Calu3 (cell line): Measurements from ENCODE around the gene RACK1. TPM values are rescaled to one million over a fixed set of nuclear protein-coding genes. Genes with fewer than 3 reads are reported as not detected.

ENCODE experiments used
- BruUV-seq: library from RNA; stranded (reverse); fragments of 400-500 nt; replicated peaks from 2 replicates; lab custom pipeline; 2021; lab: Mats Ljungman, UMichigan
- CTCF ChIA-PET: fragments of 300-600 bp; sonication (Branson Sonifier 250); formaldehyde crosslinking; loops from one replicate; lab custom pipeline; 2022; ENCODE audit warnings: antibody characterized with exemption; lab: Charles Lee
- DNase-seq: peaks from one replicate; pipeline ENCODE4 v3.0.0; 2022
- H3K27ac Mint-ChIP-seq: one replicate; pipeline ENCODE4 v1.8.0; 2022; ENCODE audit warnings: mixed read lengths; ENCODE audit not compliant: unreplicated experiment
- H3K27me3 Mint-ChIP-seq: one replicate; pipeline ENCODE4 v1.8.0; 2022; ENCODE audit warnings: mixed read lengths; ENCODE audit not compliant: unreplicated experiment
- H3K36me3 Mint-ChIP-seq: one replicate; pipeline ENCODE4 v1.8.0; 2022; ENCODE audit warnings: mild to moderate bottlenecking, moderate library complexity, mixed read lengths; ENCODE audit not compliant: insufficient read depth, unreplicated experiment
- H3K4me1 Mint-ChIP-seq: one replicate; pipeline ENCODE4 v1.8.0; 2022; ENCODE audit warnings: mild to moderate bottlenecking, low read depth, mixed read lengths; ENCODE audit not compliant: unreplicated experiment
- H3K4me3 Mint-ChIP-seq: one replicate; pipeline ENCODE4 v1.8.0; 2022; ENCODE audit warnings: mild to moderate bottlenecking, low read depth, moderate library complexity, mixed read lengths; ENCODE audit not compliant: unreplicated experiment
- H3K9me3 Mint-ChIP-seq: one replicate; pipeline ENCODE4 v1.8.0; 2022; ENCODE audit warnings: low read depth, mixed read lengths; ENCODE audit not compliant: unreplicated experiment
- intact Hi-C: fragments of 100-400 bp; cut with micrococcal nuclease; formaldehyde crosslinking; loops from one replicate; pipeline ENCODE4 v1.10.0; 2022; ENCODE audit not compliant: unreplicated experiment
- total RNA-seq: library from RNA; stranded (reverse); gene quantifications from 2 replicates; pipeline ENCODE4 v1.2.3, GENCODE V29; 2022
- TF ChIP-seq, protein P1 (sequence below): fragments of 200-600 bp; IDR thresholded peaks from one replicate; pipeline ENCODE4 v1.8.0; 2022; ENCODE audit warnings: antibody characterized with exemption; ENCODE audit not compliant: unreplicated experiment

The RACK1 gene
- total RNA-seq, 1 experiment from 2014 or later: 1,946 TPM

DNA sequence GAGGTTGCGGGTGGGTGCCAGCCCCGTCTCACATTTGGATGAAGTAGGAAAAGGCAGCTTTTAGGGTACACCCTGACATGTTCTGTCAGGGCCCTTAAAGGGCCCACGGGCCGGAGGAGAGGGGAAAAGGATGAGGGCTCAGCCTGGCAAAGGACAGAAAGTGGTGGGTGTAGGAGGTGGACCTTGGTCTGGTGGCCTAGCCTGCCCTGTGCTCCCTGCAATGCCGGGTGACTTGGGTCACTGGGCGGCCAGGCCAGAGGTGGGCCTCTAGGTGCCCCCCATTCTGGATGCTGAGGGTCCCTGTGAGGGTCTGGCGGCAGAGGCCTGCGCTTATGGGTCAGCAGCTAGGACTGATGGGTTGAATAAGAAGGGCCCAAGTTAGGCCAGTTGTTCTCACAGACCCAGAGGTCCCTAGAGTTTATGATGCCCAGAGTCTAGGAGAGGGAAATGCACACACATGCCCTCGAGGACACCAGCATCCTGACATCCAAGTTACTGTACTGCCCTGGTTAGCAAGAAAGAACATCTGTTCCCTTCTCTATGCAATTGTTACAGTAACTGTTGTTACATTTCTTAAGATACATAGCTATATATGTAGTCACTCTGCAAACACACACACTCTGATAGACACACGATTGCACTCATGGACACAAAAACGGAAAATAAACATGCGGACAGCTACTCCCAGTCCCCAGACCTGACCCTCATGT is 51.2 kb downstream of the RACK1 start:
- no peak for DNase-seq
- CTCF ChIA-PET: interaction anchor here (1.4 to 1.6 kb wide), 3 partner anchors 10 to 14 kb away, joined by 5 to 8 read pairs (median 7); partner anchors contain the start of gene TRIM7

DNA sequence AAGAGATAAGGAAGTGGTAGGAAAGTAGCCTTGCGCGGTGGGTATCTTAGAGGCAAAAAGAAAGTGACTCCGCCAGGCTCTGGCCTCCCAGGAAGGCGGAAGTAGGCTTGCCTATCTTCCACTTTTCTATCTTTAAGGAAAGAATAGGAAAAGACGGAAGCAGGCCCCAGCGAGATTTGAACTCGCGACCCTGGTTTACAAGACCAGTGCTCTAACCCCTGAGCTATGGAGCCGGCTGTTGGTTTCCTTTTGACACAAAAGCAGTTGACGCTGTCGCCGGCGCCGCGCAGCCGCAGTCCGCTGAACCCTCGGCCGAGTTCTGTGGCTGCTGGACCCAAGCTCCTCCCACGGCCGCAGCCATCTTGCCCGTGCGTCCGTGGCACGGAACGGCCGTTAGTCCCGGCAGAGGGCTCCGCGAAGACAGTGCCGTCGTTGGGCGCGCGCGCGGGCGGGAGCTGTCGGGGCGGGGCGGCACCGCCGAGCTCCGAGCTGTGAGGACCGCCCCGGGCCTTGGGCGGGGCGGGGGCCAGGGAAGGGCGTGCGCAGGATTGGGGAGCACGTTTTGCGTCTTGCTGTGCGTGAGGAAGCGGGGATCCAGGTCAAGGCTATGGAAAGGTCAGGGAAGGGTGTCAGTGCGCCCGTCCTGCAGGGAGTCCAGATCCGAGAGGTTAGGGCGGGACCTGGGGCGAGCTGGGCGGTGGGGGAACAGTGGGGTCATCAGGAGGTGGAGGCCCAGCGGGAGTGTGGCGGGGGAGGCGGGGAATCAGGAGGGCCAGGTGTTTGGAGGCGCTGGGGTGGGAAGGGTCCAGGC is 52.0 kb downstream of the RACK1 start:
- peaks cover 47% of the 10 kb centered on the region for H3K4me1 Mint-ChIP-seq
- no peaks in the 10 kb centered on the region for H3K9me3 Mint-ChIP-seq
- TF ChIP-seq, protein P1, sequence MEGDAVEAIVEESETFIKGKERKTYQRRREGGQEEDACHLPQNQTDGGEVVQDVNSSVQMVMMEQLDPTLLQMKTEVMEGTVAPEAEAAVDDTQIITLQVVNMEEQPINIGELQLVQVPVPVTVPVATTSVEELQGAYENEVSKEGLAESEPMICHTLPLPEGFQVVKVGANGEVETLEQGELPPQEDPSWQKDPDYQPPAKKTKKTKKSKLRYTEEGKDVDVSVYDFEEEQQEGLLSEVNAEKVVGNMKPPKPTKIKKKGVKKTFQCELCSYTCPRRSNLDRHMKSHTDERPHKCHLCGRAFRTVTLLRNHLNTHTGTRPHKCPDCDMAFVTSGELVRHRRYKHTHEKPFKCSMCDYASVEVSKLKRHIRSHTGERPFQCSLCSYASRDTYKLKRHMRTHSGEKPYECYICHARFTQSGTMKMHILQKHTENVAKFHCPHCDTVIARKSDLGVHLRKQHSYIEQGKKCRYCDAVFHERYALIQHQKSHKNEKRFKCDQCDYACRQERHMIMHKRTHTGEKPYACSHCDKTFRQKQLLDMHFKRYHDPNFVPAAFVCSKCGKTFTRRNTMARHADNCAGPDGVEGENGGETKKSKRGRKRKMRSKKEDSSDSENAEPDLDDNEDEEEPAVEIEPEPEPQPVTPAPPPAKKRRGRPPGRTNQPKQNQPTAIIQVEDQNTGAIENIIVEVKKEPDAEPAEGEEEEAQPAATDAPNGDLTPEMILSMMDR: no peak
- intact Hi-C loops: no loop called here
- no TSS peak for BruUV-seq
- H3K27ac Mint-ChIP-seq: peak overlapping the region; percentile 100
- CTCF ChIA-PET: interaction anchor here (1.4 to 1.6 kb wide), 3 partner anchors 11 to 15 kb away, joined by 5 to 8 read pairs (median 7); partner anchors contain the start of gene TRIM7
- peak overlapping the region; percentile 93 for H3K4me3 Mint-ChIP-seq
- H3K27me3 Mint-ChIP-seq: peaks cover 17% of the 10 kb centered on the region
- peaks cover 62% of the 10 kb centered on the region for H3K36me3 Mint-ChIP-seq
- peak; percentile 96 for DNase-seq

More for the DNA sequence above, 51.2 kb downstream of the RACK1 start:
- TSS peak; percentile 16 for BruUV-seq
- TF ChIP-seq, protein P1: no peak
- peaks cover 55% of the 10 kb centered on the region for H3K36me3 Mint-ChIP-seq
- intact Hi-C loops: no loop called here
- peaks cover 17% of the 10 kb centered on the region for H3K27me3 Mint-ChIP-seq
- H3K4me3 Mint-ChIP-seq: peak overlapping the region; percentile 93
- H3K27ac Mint-ChIP-seq: peak overlapping the region; percentile 100
- no peaks in the 10 kb centered on the region for H3K9me3 Mint-ChIP-seq
- H3K4me1 Mint-ChIP-seq: peaks cover 40% of the 10 kb centered on the region

DNA sequence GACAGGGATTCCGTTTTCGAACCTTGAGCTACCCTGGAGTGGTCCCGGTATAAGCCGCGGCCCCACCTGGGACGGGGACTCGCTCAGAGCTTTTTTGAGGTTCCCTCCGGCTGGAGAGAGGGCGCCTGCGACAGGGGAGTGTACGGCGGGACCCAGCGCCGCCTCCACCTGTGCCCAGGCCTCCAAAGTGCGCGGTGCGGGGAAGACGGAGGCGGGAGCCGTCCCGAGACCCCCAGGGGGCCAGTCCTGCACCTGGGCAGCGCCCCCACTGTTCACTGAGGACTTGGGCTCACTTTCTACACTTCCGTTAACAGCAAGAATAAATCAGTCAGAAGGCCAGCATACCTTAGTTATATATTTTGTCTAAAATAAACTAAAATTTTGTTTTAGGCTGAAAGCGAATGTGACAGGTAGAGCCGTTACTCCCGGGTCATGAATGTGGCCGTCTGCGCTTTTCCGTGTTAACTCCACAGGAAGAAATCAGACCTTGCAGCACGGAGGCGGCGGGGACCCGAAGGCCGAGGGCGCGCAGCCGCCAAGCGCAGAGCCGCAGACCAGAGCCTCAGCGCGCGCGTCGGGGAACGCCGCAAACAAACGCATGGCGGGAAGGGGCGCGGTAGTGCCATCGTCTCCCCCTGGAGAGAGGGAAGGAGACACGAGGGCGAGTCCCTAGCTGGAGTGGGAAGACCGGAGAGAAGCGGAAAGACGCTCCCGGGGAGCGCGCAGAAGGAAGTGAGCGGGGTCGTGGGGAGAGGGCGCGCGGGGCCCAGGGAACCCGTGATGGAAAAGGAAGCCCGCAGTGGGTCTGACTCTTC is 52.8 kb downstream of the RACK1 start:
- Mint-ChIP-seq H3K27ac (peak overlapping the region; percentile 100), H3K9me3 (no peaks in the 10 kb centered on the region), H3K27me3 (peaks cover 17% of the 10 kb centered on the region), H3K4me3 (peak overlapping the region; percentile 93), H3K4me1 (peaks cover 49% of the 10 kb centered on the region), H3K36me3 (peaks cover 67% of the 10 kb centered on the region)
- TF ChIP-seq, protein P1: peak; percentile 58
- CTCF ChIA-PET: interaction anchor here (1.4 to 3.7 kb wide), 4 partner anchors 11 to 17 kb away, joined by 5 to 24 read pairs (median 8); partner anchors contain the start of gene TRIM7
- intact Hi-C loops: no loop called here
- DNase-seq: peak; percentile 59
- BruUV-seq: no TSS peak
